CMK (cell line): ENCODE results near the gene IFT122.

Source experiments
- DNase-seq: peaks from one replicate; pipeline ENCODE4 v3.0.0-alpha.2; 2010; ENCODE audit warnings: low read depth

The IFT122 gene

DNA sequence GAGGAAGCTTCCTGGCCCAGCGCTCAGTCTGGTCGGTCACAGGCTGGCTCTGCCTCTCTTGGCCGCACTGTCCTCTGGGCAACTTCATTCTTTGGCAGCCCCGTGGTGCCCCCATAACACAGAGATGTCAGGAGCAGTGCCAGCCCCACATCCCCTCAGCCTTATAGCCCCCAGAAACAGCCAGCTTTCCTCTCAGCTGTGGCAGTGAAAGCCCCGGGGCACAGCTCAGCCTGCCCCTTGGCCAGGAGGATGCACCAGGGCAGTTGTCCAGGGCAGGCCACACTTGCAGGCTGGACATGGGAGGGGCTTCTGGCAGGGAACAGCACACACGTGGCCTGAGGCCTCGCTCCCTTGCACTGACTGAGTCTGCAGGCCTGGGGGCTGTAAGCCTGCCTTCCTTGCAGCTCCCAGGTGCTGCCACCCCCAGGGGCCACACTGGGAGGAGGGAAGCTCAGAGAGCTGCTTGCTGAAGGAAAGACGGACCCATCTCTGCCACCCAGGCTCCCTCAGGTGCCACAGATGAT is 78.1 kb downstream of the IFT122 start:
- DNase-seq, result no peak

DNA sequence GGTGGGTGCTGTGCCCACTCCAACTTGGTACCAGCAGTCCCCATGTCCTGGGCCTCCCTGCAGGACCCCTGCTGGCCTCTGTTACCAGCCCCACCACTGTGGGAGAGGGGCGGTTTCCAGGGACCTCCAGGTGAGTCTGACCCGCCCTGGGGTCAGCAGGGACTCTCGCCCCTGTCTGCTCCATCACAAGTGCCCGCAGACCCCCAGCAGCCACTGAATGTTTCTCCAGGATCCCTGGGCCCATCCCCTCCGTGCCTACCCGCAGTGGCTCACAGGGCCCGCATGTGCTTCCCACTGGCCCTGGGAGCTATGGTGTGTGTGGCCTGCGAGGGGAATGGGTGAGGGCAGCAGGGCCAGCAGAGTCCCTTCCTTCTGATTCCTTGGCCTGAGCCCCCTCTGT is 78.6 kb downstream of the IFT122 start:
- no peak for DNase-seq

DNA sequence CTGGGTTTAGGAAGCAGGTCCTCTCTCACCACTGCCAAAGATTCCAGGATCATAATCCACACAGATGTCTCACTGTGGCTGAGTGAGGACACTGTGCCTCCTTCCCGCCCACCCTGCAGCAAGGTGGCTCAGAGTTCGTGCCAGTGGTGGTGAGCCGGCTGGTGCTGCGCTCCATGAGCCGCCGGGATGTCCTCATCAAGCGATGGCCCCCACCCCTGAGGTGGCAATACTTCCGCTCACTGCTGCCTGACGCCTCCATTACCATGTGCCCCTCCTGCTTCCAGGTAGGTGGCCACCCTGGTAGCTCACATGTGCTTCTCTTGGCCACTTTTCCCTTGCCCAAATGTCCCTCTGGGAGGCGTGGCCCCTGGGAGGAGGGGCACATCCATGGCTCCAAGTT is 79.4 kb downstream of the IFT122 start:
- no peak for DNase-seq

DNA sequence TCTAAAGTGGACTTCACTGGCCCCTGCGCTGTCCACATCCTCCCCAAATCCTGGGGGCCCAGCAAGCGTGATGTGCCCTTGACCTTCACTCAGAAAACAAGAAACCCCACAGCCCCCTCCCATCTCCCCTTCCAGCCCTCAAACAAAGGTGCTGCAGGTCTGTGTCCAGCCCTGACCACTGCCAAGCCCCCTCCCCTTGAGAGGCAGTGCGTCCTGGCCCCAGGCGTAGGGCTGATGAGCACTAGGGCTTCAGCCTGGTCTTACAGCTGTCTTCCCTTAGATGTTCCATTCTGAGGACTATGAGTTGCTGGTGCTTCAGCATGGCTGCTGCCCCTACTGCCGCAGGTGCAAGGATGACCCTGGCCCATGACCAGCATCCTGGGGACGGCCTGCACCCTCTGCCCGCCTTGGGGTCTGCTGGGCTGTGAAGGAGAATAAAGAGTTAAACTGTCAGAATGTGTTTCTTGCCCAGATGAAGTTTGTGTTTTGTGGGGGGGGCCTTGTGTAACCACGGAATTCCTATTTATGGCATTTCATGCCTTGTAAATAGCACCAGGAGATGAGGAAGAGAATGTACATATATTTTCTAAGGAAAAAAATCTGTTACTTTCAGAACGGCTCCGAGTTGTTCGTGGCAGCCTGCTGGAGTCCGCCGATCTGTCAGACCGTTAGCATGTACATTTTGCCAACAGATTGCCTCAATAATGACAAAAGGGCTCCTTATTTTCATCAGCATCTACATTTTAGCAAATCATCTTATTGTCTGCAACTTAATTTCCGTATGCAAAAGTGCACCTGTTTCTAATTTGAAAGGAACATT is 80.1 kb downstream of the IFT122 start:
- no peak for DNase-seq

DNA sequence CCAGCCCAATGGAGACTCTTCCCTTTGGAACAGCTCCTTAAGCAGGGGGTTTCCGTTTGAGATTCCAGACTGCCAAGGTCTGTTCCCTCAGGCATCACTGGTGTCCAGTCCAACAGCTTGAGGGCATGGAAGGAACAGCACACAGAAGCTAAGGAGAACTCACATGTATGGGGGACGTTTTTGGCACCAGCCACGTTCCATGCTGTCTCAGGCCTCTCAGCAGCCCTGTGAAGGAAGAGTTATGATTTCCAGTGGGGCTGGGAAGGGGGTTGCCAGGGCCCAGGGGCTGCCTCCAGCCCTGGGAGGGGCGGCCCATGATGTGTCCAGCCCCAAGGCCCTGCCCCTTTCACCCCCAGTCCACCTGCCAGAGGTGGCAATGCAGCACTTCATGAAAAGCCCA is 80.9 kb downstream of the IFT122 start:
- no peak for DNase-seq

DNA sequence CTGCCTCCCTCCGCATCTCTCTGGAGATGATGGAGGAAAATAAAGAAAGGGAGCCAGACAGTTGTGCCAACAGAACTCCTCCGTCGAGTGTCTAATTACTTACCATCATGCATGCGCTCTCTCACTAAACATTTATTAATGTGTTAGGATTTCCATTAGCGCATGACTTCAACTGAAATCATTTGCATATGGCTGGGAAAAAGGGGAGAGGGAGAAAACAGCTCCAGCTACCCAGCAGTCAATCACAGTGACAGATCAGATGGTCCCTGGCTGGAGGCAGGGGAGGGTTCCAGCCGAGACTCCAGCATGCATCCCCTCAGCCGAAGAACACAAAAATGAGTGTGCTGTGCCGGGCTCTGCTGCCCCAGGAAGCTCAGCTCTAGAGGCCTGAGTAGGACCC is 81.6 kb downstream of the IFT122 start:
- DNase-seq, result no peak

DNA sequence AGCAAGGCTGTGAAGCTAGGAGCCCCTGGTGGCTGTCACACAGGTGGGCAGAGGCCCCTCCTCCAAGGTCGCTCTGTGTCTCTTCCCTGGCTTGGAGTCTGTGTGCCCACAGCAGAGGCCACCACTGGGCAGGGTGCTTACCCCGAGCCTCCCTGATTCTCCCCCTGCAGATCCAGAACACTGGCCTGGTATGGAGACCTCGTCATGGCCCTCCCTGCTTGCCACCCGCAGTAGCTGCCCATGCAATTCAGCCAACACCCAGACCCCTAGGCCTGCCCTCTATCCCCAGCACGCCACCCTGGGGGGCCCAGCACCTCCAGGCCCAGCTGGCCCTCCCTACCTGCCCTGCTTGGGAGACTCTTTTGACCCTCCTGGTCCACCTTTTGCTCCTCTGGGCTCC is 82.9 kb downstream of the IFT122 start:
- no peak for DNase-seq

DNA sequence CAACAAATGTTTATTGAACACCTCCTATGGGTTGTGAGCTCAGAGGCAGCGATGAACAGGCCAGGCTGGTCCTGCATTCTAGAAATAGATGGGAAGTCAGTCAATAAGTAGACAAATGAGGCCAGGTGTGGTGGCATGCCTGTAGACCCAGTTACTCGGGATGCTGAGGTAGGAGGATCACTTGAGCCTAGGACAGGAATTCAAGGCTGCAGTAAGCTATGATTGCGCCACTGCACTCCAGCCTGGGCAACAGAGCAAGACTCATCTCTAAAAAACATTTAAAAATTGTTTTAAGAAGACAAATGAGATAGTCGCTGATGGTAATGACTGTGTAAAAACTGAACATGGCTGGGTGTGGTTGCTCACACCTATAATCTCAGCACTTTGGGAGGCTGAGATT is 84.1 kb downstream of the IFT122 start:
- DNase-seq, result no peak

DNA sequence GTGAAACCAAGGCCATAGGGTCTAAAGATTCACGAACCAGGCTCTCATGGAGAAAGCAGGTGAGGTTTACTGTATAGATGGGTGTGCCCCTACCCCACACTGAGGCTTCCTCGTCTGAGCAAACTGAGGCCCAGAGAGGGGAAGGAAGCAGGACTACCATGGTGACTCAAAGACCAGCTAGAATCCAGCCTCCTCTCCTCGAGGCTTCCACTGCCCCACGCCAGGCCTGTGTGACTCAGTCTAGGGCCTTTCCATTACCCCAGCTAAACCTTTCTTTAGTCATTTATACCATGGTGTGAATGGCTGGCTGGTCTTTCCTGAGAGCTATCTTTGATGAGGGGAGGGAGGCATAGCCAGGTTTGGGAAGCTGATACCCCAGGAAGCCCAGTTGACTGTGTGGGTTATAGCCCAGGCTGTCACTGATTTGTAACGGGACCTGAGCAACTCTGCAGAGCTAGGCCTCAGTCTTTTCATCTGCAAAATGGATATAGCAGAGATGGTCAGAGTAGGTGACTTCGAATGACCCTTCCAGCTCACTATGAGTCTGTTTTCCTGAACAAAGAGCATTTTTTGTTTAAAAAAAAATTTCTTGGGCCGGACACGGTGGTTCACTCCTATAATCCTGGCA is 85.4 kb downstream of the IFT122 start:
- no peak for DNase-seq

DNA sequence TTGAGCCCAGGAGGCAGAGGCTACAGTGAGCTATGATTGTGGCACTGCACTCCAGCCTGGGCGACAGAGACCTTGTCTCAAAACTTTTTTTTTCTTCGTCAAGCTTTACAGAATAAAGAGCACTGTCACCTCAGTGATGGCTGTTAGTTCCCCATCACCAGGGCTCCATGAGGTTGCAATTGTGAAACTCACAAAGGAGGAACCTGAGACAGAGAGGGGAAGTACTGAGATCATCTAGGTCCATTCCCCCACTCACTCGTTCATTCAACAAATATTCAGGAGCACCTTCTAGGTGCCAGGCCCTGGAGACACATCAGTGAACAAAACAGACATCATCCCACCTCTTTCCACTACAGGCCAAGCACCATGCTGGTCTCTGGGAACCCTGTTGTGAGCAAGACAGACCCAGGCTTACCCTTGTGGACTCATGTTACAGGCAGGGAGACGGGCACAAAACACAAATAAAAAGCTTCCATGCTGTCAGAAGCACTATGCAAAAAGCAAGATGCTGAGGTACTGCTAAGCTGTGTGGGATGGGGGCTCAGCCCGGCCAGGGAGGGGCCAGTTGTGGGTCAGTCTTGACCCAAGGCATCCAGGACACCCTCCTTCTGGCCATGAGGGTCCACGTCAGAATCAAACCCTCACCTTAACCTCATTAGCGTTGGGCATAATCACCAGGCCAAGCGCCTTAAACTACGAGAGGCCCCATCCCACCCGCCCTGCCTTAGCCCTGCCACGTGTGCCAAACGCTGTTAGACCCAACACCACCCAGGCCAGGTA is 86.3 kb downstream of the IFT122 start:
- no peak for DNase-seq

DNA sequence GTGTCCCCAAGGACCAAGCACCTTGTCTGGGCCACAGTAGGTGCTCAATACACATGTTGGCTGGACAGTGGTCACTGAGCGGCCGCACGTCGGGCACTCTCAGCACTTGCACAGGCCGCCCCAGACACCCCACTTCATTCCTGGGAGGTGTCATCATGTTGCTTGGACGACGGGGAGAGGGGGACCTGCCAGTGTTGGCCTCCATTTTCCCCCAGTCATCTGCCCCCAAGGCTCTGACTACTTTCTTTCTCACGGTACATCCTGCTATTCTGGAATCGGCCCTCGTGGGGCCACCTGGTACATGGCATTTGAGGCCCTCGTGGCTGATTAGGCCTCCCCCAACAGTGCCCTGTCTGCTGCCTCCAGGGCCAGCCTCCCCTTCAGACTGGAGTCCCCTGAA is 87.2 kb downstream of the IFT122 start:
- DNase-seq, result no peak

DNA sequence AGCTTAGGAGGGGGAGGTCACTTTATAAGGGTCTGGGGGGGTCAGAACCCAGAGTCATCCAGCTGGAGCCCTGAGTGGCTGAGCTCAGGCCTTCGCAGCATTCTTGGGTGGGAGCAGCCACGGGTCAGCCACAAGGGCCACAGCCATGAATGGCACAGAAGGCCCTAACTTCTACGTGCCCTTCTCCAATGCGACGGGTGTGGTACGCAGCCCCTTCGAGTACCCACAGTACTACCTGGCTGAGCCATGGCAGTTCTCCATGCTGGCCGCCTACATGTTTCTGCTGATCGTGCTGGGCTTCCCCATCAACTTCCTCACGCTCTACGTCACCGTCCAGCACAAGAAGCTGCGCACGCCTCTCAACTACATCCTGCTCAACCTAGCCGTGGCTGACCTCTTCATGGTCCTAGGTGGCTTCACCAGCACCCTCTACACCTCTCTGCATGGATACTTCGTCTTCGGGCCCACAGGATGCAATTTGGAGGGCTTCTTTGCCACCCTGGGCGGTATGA is 88.6 kb downstream of the IFT122 start, which contains the start of gene RHO:
Gene RHO (plus strand): TSS at position 51 of the 512 bp plus-strand sequence. CDS start 95 bp downstream, at position 146.
- DNase-seq, result no peak

DNA sequence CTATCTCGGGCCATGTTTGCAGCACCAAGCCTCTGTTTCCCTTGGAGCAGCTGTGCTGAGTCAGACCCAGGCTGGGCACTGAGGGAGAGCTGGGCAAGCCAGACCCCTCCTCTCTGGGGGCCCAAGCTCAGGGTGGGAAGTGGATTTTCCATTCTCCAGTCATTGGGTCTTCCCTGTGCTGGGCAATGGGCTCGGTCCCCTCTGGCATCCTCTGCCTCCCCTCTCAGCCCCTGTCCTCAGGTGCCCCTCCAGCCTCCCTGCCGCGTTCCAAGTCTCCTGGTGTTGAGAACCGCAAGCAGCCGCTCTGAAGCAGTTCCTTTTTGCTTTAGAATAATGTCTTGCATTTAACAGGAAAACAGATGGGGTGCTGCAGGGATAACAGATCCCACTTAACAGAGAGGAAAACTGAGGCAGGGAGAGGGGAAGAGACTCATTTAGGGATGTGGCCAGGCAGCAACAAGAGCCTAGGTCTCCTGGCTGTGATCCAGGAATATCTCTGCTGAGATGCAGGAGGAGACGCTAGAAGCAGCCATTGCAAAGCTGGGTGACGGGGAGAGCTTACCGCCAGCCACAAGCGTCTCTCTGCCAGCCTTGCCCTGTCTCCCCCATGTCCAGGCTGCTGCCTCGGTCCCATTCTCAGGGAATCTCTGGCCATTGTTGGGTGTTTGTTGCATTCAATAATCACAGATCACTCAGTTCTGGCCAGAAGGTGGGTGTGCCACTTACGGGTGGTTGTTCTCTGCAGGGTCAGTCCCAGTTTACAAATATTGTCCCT is 89.6 kb downstream of the IFT122 start:
- DNase-seq, result no peak

DNA sequence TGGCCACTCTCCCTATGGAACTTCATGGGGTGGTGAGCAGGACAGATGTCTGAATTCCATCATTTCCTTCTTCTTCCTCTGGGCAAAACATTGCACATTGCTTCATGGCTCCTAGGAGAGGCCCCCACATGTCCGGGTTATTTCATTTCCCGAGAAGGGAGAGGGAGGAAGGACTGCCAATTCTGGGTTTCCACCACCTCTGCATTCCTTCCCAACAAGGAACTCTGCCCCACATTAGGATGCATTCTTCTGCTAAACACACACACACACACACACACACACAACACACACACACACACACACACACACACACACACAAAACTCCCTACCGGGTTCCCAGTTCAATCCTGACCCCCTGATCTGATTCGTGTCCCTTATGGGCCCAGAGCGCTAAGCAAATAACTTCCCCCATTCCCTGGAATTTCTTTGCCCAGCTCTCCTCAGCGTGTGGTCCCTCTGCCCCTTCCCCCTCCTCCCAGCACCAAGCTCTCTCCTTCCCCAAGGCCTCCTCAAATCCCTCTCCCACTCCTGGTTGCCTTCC is 90.3 kb downstream of the IFT122 start:
- DNase-seq, result no peak

DNA sequence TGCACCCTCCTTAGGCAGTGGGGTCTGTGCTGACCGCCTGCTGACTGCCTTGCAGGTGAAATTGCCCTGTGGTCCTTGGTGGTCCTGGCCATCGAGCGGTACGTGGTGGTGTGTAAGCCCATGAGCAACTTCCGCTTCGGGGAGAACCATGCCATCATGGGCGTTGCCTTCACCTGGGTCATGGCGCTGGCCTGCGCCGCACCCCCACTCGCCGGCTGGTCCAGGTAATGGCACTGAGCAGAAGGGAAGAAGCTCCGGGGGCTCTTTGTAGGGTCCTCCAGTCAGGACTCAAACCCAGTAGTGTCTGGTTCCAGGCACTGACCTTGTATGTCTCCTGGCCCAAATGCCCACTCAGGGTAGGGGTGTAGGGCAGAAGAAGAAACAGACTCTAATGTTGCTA is 90.8 kb downstream of the IFT122 start:
- no peak for DNase-seq

DNA sequence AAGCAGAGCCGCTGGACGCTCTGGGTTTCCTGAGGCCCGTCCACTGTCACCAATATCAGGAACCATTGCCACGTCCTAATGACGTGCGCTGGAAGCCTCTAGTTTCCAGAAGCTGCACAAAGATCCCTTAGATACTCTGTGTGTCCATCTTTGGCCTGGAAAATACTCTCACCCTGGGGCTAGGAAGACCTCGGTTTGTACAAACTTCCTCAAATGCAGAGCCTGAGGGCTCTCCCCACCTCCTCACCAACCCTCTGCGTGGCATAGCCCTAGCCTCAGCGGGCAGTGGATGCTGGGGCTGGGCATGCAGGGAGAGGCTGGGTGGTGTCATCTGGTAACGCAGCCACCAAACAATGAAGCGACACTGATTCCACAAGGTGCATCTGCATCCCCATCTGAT is 91.7 kb downstream of the IFT122 start:
- DNase-seq, result no peak

DNA sequence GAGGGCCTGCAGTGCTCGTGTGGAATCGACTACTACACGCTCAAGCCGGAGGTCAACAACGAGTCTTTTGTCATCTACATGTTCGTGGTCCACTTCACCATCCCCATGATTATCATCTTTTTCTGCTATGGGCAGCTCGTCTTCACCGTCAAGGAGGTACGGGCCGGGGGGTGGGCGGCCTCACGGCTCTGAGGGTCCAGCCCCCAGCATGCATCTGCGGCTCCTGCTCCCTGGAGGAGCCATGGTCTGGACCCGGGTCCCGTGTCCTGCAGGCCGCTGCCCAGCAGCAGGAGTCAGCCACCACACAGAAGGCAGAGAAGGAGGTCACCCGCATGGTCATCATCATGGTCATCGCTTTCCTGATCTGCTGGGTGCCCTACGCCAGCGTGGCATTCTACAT is 92.2 kb downstream of the IFT122 start:
- DNase-seq, result no peak

DNA sequence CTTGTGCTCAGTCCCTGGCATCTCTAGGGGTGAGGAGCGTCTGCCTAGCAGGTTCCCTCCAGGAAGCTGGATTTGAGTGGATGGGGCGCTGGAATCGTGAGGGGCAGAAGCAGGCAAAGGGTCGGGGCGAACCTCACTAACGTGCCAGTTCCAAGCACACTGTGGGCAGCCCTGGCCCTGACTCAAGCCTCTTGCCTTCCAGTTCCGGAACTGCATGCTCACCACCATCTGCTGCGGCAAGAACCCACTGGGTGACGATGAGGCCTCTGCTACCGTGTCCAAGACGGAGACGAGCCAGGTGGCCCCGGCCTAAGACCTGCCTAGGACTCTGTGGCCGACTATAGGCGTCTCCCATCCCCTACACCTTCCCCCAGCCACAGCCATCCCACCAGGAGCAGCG is 93.4 kb downstream of the IFT122 start:
- no peak for DNase-seq

DNA sequence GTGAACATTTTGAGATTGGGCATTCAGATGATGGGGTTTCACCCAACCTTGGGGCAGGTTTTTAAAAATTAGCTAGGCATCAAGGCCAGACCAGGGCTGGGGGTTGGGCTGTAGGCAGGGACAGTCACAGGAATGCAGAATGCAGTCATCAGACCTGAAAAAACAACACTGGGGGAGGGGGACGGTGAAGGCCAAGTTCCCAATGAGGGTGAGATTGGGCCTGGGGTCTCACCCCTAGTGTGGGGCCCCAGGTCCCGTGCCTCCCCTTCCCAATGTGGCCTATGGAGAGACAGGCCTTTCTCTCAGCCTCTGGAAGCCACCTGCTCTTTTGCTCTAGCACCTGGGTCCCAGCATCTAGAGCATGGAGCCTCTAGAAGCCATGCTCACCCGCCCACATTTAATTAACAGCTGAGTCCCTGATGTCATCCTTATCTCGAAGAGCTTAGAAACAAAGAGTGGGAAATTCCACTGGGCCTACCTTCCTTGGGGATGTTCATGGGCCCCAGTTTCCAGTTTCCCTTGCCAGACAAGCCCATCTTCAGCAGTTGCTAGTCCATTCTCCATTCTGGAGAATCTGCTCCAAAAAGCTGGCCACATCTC is 94.5 kb downstream of the IFT122 start:
- DNase-seq, result no peak

DNA sequence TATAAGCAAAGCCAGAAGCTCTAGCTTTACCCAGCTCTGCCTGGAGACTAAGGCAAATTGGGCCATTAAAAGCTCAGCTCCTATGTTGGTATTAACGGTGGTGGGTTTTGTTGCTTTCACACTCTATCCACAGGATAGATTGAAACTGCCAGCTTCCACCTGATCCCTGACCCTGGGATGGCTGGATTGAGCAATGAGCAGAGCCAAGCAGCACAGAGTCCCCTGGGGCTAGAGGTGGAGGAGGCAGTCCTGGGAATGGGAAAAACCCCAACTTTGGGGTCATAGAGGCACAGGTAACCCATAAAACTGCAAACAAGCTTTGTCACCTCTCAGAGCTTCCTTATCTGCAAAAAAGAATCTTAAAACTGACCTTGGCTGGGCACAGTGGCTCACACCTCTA is 95.1 kb downstream of the IFT122 start:
- DNase-seq, result no peak

DNA sequence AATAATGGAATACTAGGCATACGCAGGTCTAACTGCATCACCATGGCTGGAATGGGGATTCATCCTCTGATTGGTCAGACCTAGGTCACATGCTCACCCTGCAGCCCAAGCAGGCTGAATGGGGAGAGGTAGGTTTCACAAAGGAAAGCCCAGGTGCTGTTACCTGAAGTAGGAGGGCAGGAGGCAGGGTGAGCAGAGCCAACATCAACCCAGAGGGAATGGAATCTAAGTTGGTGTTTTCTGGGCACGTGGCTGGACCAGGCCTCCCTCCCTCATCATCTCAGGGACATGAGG is 96.3 kb downstream of the IFT122 start:
- no peak for DNase-seq
